Measurements from ENCODE around the gene FYN. TPM values are rescaled to one million over a fixed set of nuclear protein-coding genes. Genes with fewer than 3 reads are reported as not detected.

The FYN gene
- total and polyA plus RNA-seq, 2 of the 8 experiments (the other 6 are each of a cell fraction or from before 2014, with no cell fraction given), result 46.8 to 97.2 TPM

DNA sequence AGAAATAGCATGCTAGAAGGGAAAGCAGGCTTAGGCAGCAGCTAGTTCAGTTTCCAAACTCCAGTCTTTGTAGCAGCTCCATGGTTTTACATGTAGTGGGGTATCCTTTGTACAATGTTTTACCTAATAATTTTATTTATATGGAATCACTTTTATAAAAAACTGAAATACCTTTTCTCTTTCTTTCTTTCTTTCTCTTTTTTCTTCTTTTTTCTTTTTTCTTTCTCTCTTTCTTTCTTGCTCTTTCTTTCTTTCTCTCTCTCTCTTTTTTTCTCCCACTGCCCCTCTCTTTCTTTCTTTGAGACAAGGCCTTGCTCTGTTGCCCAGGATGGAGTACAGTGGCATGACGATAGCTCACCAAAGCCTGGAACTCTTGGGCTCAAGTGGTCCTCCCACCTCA lies 41.4 kb upstream of the FYN start:
- FAIRE-seq, result no peak
- no peak overlapping the region for H3K27ac ChIP-seq (ENCODE audit: low read depth, low read length)

More for the DNA sequence above, 41.4 kb upstream of the FYN start:
- WGBS, 2 experiments (ENCODE audit: extremely low coverage in 1 of 2, insufficient coverage in 1 of 2, insufficient read length in 1 of 2, insufficient replicate concordance in 2 of 2, low coverage in 1 of 2, low lambda C conversion rate in 2 of 2, missing lambda C conversion rate in 1 of 2), result 63% methylated on average over 1 of the region's 1 CpG; no CpG with 5 or more reads in 1 of the 2 experiments
- H3K9me3 ChIP-seq (ENCODE audit: insufficient read depth in 2 of 2, low read depth in 1 of 2, low read length in 1 of 2), result no peaks in the 10 kb centered on the region
- no peaks in the 10 kb centered on the region; a peak in 1 of 7 replicates for H3K27me3 ChIP-seq (replicated peaks in 1 of 4; ENCODE audit: control insufficient read depth in 3 of 4, extremely low read depth in 1 of 4, insufficient read depth in 3 of 4, low read length in 3 of 4)
- H3K4me3 ChIP-seq (ENCODE audit: extremely low read depth in 1 of 4, insufficient read depth in 2 of 4, low read depth in 3 of 4, low read length in 4 of 4), result no peak overlapping the region
- POLR2A ChIA-PET (ENCODE audit: partially characterized antibody), result interaction anchor here (0.6 to 1.1 kb wide), 2 partner anchors 12 to 97 kb away, joined by 3 to 4 read pairs; no protein-coding TSS in a partner anchor
- no peak overlapping the region for H4K5ac ChIP-seq (ENCODE audit: insufficient read length, low read depth, low read length)
- H4K8ac ChIP-seq (ENCODE audit: extremely low read depth, insufficient read depth, low read length), result no peak overlapping the region
- H2BK15ac ChIP-seq (ENCODE audit: low read length), result no peak overlapping the region
- no peak overlapping the region for H2BK5ac ChIP-seq (ENCODE audit: low read depth, low read length)
- no peaks in the 10 kb centered on the region for H4K20me1 ChIP-seq (replicated peaks in 1 of 2; ENCODE audit: control insufficient read depth in 1 of 2, insufficient read depth in 2 of 2, low read length in 2 of 2)
- TF ChIP-seq NANOG (IDR thresholded peaks at IDR 0.05; ENCODE audit: insufficient read depth, low read depth, low read length, poor library complexity, severe bottlenecking) (no peak), GTF2F1 (IDR thresholded peaks at IDR 0.05; ENCODE audit: borderline replicate concordance, low read depth, low read length) (no peak), SIN3A (conservative IDR thresholded peaks at IDR 0.05 in 1 of 2, IDR thresholded peaks at IDR 0.05 in 1 of 2; ENCODE audit: low read depth in 1 of 2, low read length in 2 of 2) (no peak), HDAC2 (IDR thresholded peaks at IDR 0.05; ENCODE audit: borderline replicate concordance in 1 of 2, low read depth in 2 of 2, low read length in 2 of 2) (no peak), JUND (IDR thresholded peaks at IDR 0.05; ENCODE audit: low read length) (no peak), SP4 (IDR thresholded peaks at IDR 0.05; ENCODE audit: low read length) (no peak), CREB1 (IDR thresholded peaks at IDR 0.05) (no peak), JUN (IDR thresholded peaks at IDR 0.05; ENCODE audit: low read depth, low read length) (no peak), EZH2 (IDR thresholded peaks at IDR 0.05; ENCODE audit: low read depth, low read length, severe bottlenecking) (no peak), SAP30 (IDR thresholded peaks at IDR 0.05; ENCODE audit: insufficient read depth, insufficient replicate concordance, low read length) (no peak)
- TF ChIP-seq, protein P1, sequence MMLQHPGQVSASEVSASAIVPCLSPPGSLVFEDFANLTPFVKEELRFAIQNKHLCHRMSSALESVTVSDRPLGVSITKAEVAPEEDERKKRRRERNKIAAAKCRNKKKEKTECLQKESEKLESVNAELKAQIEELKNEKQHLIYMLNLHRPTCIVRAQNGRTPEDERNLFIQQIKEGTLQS (IDR thresholded peaks at IDR 0.05; ENCODE audit: insufficient read depth, low read depth, low read length), result no peak
- no peak overlapping the region for H2BK120ac ChIP-seq (replicated peaks; ENCODE audit: low read depth, low read length)
- CTCF ChIA-PET (ENCODE audit: partially characterized antibody), result interaction anchor here (0.6 to 0.7 kb wide), 3 partner anchors 97 to 231 kb away, joined by 3 to 6 read pairs (median 3); no protein-coding TSS in a partner anchor
- no peak overlapping the region for H3K4ac ChIP-seq (replicated peaks; ENCODE audit: insufficient read length, low read depth, low read length)
- H3K14ac ChIP-seq (ENCODE audit: insufficient read length), result no peak overlapping the region
- H2BK20ac ChIP-seq (ENCODE audit: low read length), result no peak overlapping the region
- no peaks in the 10 kb centered on the region for H3K79me1 ChIP-seq (ENCODE audit: low read depth, low read length)
- H3K56ac ChIP-seq (replicated peaks; ENCODE audit: insufficient read length, low read depth, low read length), result no peak overlapping the region
- H3K4me2 ChIP-seq (ENCODE audit: insufficient read depth in 1 of 2, low read depth in 2 of 2, low read length in 2 of 2), result no peak overlapping the region
- no peak for DNase-seq (ENCODE audit: low read depth in 1 of 2, low spot score in 2 of 2)
- no peaks in the 10 kb centered on the region for H3K36me3 ChIP-seq (ENCODE audit: control insufficient read depth in 2 of 4, insufficient read depth in 4 of 4, low read length in 3 of 4)
- H3K4me1 ChIP-seq (replicated peaks in 1 of 4; ENCODE audit: control insufficient read depth in 3 of 4, insufficient read depth in 4 of 4, low read length in 3 of 4), result no peaks in the 10 kb centered on the region
- no peak overlapping the region for H4K91ac ChIP-seq (replicated peaks; ENCODE audit: insufficient read length, low read length)
- no peak overlapping the region for H3K9ac ChIP-seq (replicated peaks in 1 of 4; ENCODE audit: extremely low read depth in 1 of 4, low read depth in 3 of 4, low read length in 3 of 4)
- no peak overlapping the region for H2AK5ac ChIP-seq (ENCODE audit: low read depth, low read length)
- H2BK12ac ChIP-seq (ENCODE audit: low read depth, low read length), result no peak overlapping the region
- no peaks in the 10 kb centered on the region for H3K23me2 ChIP-seq (ENCODE audit: low read depth, low read length)
- no peak overlapping the region for H2AFZ ChIP-seq (ENCODE audit: low read length)
- H3K23ac ChIP-seq (ENCODE audit: insufficient read length), result no peak overlapping the region
- no peaks in the 10 kb centered on the region for H3K79me2 ChIP-seq (ENCODE audit: control insufficient read depth in 1 of 2, insufficient read depth in 2 of 2, low read length in 2 of 2)
- H3K18ac ChIP-seq (ENCODE audit: extremely low read depth, low read length), result no peak overlapping the region
